HEK293 (cell line): ENCODE measurements around the gene OR4F15.

Source experiments
- CTCF ChIP-seq: fragments of 450-650 bp; formaldehyde crosslinking; IDR thresholded peaks from 2 replicates; pipeline ENCODE4 v1.5.1; 2016; ENCODE audit warnings: missing biosample characterization, missing genetic modification characterization
- PRDM6 ChIP-seq: fragments of 450-650 bp; formaldehyde crosslinking; IDR thresholded peaks from 2 replicates; pipeline ENCODE4 v1.5.1; 2017; ENCODE audit warnings: missing biosample characterization, missing genetic modification characterization
- SALL2 ChIP-seq: fragments of 450-650 bp; formaldehyde crosslinking; IDR thresholded peaks from 2 replicates; pipeline ENCODE4 v1.5.0; 2017; ENCODE audit warnings: missing biosample characterization, mild to moderate bottlenecking, missing genetic modification characterization, borderline replicate concordance
- SETDB1 ChIP-seq: IDR thresholded peaks from one replicate; pipeline ENCODE4 v1.6.1; 2017; ENCODE audit warnings: mild to moderate bottlenecking, low read length, moderate library complexity, mixed read lengths; ENCODE audit not compliant: insufficient read length
- ZNF138 ChIP-seq: fragments of 450-650 bp; formaldehyde crosslinking; IDR thresholded peaks from 2 replicates; pipeline ENCODE4 v1.5.1; 2016; ENCODE audit warnings: missing biosample characterization, missing genetic modification characterization, borderline replicate concordance
- ZNF274 ChIP-seq, 2 experiments: fragments of 200-500 bp in 1 of 2; fragments of 450-650 bp in 1 of 2; sonication (Bioruptor generic) in 1 of 2; formaldehyde crosslinking in 1 of 2; IDR thresholded peaks; 2 replicates each; pipeline versions ENCODE4 v1.5.1 to v1.6.1; 2014 to 2016; ENCODE audit warnings: borderline replicate concordance in 1 of 2, inconsistent platforms in 1 of 2, low read length in 1 of 2, missing biosample characterization in 1 of 2, missing genetic modification characterization in 1 of 2
- ZNF404 ChIP-seq: fragments of 450-650 bp; formaldehyde crosslinking; IDR thresholded peaks from 2 replicates; pipeline ENCODE4 v1.5.1; 2017; ENCODE audit warnings: missing biosample characterization, missing genetic modification characterization
- ZNF530 ChIP-seq: fragments of 450-650 bp; formaldehyde crosslinking; IDR thresholded peaks from 2 replicates; pipeline ENCODE4 v1.5.1; 2016; ENCODE audit warnings: low read depth, missing biosample characterization, missing genetic modification characterization
- ZNF639 ChIP-seq: fragments of 450-650 bp; formaldehyde crosslinking; IDR thresholded peaks from 2 replicates; pipeline ENCODE4 v1.5.1; 2016; ENCODE audit warnings: missing biosample characterization, missing genetic modification characterization
- ZNF660 ChIP-seq: fragments of 450-650 bp; IDR thresholded peaks from 2 replicates; pipeline ENCODE4 v1.5.1; 2018; ENCODE audit warnings: missing biosample characterization, mild to moderate bottlenecking, missing genetic modification characterization
- ZNF707 ChIP-seq: fragments of 450-650 bp; formaldehyde crosslinking; IDR thresholded peaks from 2 replicates; pipeline ENCODE4 v1.5.1; 2016; ENCODE audit warnings: missing biosample characterization, missing genetic modification characterization
- ZNF830 ChIP-seq: fragments of 450-650 bp; IDR thresholded peaks from 2 replicates; pipeline ENCODE4 v1.5.0; 2018; ENCODE audit warnings: missing biosample characterization, missing genetic modification characterization, low read depth, mild to moderate bottlenecking, moderate library complexity
- ZSCAN18 ChIP-seq: fragments of 450-650 bp; formaldehyde crosslinking; IDR thresholded peaks from 2 replicates; pipeline ENCODE4 v1.5.1; 2016; ENCODE audit warnings: missing biosample characterization, missing genetic modification characterization

- no peak for TF ChIP-seq CTCF (tag by site-specific recombination)
- no peak for TF ChIP-seq ZNF138
- TF ChIP-seq ZNF404 (tag by site-specific recombination) = no peak
- TF ChIP-seq ZSCAN18 (tag by site-specific recombination) = no peak
- no peak for TF ChIP-seq ZNF830 (tag by site-specific recombination)
- TF ChIP-seq SALL2 (tag by site-specific recombination) = no peak
- TF ChIP-seq ZNF639 = no peak
- no peak for TF ChIP-seq PRDM6 (tag by site-specific recombination)
- TF ChIP-seq ZNF707 (tag by site-specific recombination) = no peak
- no peak for TF ChIP-seq ZNF660
- TF ChIP-seq ZNF274 (IDR thresholded peaks at IDR 0.05; ENCODE audit: low read length) = no peak
- TF ChIP-seq ZNF274 (tag by site-specific recombination; IDR thresholded peaks at IDR 0.05; ENCODE audit: borderline replicate concordance) = no peak
- TF ChIP-seq SETDB1 = no peak
- TF ChIP-seq ZNF530 (tag by site-specific recombination) = no peak
Measured at GRCh38 chr15:101810876-101811275, 1.1 kb upstream of the OR4F15 start.
